ENCODE data around the gene DENND1C.

DENND1C gene

GRCh38 chr19:6424195-6424938 lies 57.2 kb downstream of the DENND1C start, which contains the start of gene KHSRP:
KHSRP (minus strand) TSS chr19:6424811; CDS start chr19:6424701, 110 bp downstream.
- DNase-seq (ENCODE audit: low read depth): no peak

- DNase-seq (ENCODE audit: low read depth): no peak
Observed at GRCh38 chr19:6423499-6424194, 57.9 kb downstream of the DENND1C start.

GRCh38 chr19:6421075-6422014 lies 60.2 kb downstream of the DENND1C start:
- no peak for DNase-seq (ENCODE audit: low read depth)

- DNase-seq (ENCODE audit: low read depth): no peak
Observed at GRCh38 chr19:6418562-6418932, 63.0 kb downstream of the DENND1C start.

GRCh38 chr19:6417713-6418561 lies 63.6 kb downstream of the DENND1C start:
- no peak for DNase-seq (ENCODE audit: low read depth)

Measured in GM04504 (cell line).